NCI-H128 (cell line): ENCODE data around the gene PI4KA.
"Not testable (repeated sequence)": the region's sequence is repeated elsewhere in the genome, so short reads cannot be mapped to it uniquely, and the experiment has no call there.

ENCODE experiments used
- DNase-seq: peaks from one replicate; lab custom pipeline; 2025; ENCODE audit not compliant: unreplicated experiment; lab: John Stamatoyannopoulos, UW

The PI4KA gene

GRCh38 chr22:20852076-20852475, 6.5 kb downstream of the PI4KA start:
- DNase-seq: no peak

DNA sequence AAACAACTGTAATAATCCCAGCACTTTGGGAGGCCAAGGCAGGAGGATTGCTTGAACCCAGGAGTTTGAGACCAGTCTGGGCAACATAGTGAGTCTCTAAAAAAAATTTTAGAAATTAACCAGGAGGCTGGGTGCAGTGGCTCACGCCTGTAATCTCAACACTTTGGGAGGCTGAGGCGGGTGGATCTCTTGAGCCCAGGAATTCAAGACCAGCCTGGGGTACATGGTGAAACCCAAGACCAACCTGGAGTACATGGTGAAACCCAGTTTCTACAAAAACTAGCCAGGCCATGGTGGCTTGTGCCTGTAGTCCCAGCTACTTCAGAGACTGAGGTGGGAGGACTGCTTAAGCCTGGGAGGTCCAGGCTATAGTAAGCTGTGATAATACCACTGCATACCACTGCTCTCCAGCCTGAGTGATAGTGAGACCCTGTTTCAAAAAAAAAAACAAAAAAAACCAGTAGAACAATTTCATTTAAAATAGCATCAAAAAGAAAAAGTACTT, 11.2 kb downstream of the PI4KA start:
- DNase-seq: no peak

- no peak for DNase-seq
Observed at GRCh38 chr22:20844055-20845037, 14.3 kb downstream of the PI4KA start.

DNA sequence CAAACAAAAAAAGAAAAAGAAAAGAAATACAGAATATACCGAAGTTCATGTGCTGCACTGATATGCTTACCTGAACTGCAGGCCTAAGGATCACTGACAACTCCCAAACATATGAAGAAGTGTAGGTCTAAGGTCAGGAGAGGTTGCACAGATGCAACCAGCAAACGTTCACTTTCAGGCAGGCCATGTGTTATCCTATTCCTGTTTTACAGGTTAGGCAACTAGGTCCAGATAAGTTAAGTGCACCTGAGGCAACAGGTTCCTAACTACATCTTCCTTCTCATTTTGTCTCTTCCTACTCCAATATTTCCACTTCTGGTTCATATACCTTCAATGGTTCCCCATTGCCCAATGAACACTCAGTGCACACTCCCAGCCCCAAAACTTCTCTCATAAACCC, 15.1 kb downstream of the PI4KA start:
- no peak for DNase-seq

DNA sequence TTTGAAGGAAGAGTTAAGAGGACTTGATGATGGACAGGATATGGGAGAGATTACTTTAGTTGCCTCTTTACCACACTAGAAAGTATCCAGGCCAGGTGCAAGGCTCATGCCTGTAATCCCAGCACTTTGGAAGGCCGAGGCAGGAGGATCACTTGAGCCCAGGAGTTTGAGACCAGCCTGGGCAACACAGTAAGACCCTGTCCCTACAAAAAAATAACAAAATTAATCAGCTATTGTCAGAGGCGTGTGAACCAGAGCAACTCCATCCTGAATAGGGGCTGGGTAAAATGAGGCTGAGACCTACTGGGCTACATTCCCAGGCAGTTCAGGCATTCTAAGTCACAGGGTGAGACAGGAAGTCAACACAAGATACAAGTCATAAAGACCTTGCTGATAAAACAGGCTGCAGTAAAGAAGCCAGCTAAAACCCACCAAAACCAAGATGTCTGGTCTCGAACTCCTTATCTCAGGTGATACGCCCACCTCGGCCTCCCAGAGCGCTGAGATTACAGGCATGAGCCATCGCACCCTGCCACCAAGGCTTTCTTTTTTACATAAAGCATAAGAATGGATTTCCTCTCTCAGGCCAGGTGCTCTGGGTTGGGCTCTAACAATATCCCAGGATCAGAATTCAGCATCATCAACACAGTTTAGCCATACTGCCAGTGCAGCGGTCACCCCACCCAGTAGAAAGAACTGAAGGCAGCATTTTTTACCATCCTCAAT, 17.8 kb downstream of the PI4KA start:
- DNase-seq: no peak

DNA sequence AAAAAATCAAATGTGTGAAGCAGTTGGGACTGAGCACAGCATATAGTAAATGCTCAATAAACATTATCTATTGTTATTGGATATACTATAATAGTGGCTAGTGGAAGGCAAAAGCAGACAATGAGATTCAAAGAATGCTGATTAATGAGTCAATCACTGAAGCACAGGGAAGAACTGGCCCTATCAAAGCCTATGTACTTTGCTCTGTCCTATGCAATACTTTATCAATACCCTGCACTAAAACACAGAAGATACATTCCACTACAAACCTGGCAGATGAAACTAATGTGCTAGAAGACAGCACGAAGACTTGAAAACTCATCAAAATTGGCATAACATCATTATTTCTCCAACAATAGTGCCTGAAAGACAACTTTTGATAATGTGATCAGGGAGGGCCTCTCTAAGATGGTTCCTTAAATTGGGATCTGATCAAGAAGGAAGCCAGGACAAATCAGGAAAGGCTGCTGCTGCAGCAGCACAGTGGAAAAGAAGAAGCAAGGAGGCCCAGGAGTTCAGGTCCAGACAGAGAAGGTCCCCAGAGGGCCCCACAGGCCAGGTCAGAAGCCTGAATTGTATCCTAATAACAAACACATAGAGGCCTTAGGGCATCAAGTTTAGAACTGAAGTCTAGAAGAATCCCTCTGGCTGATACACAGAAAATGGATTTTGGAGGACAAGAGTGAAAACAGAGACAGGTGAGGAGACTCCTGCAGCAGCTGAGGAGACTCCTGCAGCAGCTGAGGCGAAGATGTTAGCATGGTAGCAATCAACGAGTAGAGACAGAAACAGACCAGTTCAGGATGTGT, 18.6 kb downstream of the PI4KA start:
- DNase-seq: no peak

DNA sequence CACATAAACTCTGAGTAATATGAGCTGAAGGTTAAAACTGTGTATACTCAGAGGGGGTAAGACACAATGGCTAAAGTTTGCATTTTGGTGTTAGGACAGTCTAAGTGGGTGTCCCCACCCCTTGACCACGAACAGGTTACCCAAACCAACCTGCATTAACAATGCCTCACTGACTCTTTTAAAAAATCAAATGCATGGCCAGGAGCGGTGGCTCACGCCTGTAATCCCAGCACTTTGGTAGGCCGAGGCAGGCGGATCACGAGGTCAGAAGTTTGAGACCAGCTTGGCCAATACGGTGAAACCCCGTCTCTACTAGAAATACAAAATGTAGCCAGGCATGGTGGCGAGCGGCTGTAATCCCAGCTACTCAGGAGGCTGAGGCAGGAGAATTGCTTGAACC, 19.3 kb downstream of the PI4KA start:
- DNase-seq: not testable (repeated sequence)

- no peak for DNase-seq
Observed at GRCh38 chr22:20836987-20837823, 21.4 kb downstream of the PI4KA start.

GRCh38 chr22:20834725-20835124, 23.9 kb downstream of the PI4KA start:
- no peak for DNase-seq

- no peak for DNase-seq
Observed at GRCh38 chr22:20834206-20834605, 24.4 kb downstream of the PI4KA start.

- DNase-seq: no peak
Observed at GRCh38 chr22:20833225-20833665, 25.4 kb downstream of the PI4KA start.

DNA sequence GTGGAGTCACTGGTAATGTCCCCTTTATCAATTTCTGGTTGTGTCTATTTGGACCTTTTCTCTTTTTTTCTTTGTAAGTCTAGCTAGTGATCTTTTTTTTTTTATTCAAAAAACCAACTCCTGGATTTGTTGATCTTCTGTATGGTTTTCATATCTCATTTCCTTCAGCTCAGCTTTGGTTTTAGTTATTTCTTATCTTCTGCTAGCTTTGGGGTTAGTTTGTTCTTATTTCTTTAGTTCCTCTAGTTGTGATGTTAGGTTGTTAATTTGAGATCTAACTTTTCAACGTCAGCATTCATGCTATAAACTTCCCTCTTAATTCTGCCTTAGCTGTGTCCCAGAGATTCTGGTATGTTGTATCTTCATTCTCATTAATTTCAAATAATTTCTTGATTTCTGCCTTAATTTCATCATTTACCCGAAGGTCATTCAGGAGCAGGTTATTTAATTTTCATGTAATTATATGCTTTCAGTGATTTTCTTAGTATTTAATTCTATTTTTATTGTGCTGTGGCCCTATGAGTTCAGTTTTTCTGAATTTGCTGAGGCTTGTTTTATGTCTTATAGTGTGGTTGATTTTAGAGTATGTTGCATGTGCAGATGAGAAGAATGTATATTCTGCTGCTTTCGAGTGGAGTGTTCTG, 29.0 kb downstream of the PI4KA start:
- DNase-seq: no peak

- not testable (repeated sequence) for DNase-seq
Observed at GRCh38 chr22:20826373-20827152, 32.0 kb downstream of the PI4KA start.

DNA sequence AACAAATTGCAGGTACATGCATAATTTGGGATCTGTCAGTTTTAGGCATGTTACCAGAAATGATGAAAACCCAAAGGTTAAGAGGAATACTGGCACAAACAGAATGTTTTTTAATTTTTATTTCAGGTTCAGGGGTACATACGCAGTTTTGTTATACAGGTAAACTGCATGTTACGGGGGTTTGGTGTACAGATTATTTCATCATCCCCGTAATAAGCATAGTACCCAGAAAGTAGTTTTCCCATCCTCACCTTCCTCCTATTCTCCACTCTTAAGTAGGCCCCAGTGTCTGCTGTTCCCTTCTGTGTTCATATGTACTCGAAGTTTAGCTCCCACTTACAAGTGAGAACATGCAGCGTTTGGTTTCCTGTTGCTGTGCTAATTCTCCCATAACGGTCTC, 33.0 kb downstream of the PI4KA start:
- no peak for DNase-seq

- DNase-seq: not testable (repeated sequence)
Observed at GRCh38 chr22:20825216-20825615, 33.4 kb downstream of the PI4KA start.

DNA sequence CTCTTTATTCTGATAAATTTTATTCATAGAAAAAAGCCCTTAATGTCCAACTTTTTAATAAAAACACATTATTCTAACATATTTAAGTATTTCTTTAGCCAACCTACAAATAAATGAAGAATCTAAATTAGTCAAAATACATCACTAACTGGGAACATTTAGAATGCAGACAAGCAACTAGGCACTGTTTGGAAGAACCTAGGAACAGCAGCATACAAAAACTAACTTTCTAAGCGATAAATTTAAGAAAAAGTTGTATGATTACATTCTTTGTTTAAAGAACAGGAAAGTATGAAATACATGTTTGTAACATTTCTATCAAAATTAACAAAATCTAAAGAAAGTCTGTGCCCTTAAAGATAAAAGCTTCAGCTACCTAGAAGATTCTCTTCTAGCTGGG, 35.3 kb downstream of the PI4KA start:
- no peak for DNase-seq

DNA sequence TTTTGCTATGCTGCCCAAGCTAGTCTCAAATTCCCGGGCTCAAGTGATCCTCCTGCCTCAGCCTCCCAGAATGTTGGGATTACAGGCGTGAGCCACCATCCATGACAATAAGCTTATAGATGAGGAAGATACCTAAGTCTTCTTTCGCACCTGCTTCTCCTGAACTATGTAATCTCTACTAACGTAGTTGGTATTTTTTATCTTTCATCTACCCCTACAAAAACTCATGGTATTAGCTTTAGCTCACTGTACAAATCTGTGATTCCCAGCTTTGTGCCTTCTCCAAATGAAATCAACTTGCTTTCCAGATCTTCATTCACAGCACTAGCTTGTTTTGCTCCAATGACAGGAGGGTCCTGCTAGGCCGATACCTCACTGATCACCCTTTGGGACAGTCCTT, 36.4 kb downstream of the PI4KA start:
- no peak for DNase-seq

GRCh38 chr22:20821717-20822239, 36.8 kb downstream of the PI4KA start:
- not testable (repeated sequence) for DNase-seq

- no peak for DNase-seq
Observed at GRCh38 chr22:20819471-20819870, 39.1 kb downstream of the PI4KA start.
